ENCODE results near the gene TTPAL.

DNA sequence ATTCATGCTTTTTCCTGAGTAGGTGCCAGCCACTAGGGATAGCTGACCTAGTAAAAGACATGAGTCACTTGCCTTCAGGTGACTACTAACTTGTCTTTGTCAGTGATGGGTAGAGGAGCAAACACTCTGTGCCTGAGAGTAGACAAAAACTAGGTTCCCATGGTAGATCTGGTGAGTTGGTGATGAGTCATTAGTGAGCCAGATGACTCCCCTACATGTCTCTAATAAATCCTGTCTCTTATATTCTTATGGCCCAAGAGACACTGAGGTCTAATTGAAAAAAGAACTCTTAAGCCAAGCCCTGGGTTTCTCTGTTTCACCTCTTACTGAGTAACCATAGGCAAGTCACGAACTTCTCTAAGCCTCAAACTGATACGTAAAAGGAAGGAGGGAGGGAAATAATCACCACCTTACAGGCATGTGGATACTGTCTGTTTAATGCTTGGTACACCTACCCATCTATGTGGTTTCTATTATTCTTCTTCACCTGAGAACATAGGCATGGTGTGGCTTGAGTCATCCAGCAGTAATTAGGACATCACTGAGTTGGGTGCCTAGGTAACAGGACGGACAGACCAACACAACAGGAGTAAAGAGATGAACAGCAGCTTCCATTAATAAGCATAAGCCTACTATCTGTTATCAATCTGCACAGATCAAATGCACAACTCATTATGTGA is 20.3 kb downstream of the TTPAL start:
- TF ChIP-seq, protein P1, sequence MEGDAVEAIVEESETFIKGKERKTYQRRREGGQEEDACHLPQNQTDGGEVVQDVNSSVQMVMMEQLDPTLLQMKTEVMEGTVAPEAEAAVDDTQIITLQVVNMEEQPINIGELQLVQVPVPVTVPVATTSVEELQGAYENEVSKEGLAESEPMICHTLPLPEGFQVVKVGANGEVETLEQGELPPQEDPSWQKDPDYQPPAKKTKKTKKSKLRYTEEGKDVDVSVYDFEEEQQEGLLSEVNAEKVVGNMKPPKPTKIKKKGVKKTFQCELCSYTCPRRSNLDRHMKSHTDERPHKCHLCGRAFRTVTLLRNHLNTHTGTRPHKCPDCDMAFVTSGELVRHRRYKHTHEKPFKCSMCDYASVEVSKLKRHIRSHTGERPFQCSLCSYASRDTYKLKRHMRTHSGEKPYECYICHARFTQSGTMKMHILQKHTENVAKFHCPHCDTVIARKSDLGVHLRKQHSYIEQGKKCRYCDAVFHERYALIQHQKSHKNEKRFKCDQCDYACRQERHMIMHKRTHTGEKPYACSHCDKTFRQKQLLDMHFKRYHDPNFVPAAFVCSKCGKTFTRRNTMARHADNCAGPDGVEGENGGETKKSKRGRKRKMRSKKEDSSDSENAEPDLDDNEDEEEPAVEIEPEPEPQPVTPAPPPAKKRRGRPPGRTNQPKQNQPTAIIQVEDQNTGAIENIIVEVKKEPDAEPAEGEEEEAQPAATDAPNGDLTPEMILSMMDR (IDR thresholded peaks at IDR 0.05 in 8 of 11, conservative IDR thresholded peaks at IDR 0.05 in 3 of 11) = no peak
- TF ChIP-seq POLR2A (IDR thresholded peaks at IDR 0.05) (no peak), POLR2AphosphoS5 (IDR thresholded peaks at IDR 0.05) (no peak)

Data from spleen (tissue), 7 donors.